ENCODE data around the gene PLEKHA4. TPM values are rescaled to one million over a fixed set of nuclear protein-coding genes. Genes with fewer than 3 reads are reported as not detected.

Gene PLEKHA4
- total RNA-seq, 1 experiment from 2014 or later: 20.7 TPM

DNA sequence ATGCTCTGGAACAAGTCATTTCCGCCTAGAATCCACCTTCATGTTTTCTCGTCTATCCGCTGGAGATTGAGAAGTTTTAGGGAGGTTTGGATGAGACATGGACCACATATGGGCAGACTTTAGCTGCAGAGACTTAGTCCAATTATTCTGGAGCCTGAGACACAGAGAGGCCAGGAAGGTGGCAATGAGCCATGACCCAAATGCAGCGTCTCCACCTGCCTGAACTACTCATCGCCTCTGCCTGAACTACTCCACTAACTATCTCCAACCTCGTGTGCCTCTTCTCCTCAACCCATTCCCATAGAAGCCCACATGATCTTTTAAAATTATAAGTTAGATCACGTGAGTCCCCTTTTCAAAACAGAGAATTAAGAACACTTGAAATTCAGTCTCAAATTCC is 5.6 kb downstream of the PLEKHA4 start:
- intact Hi-C loops (cut with micrococcal nuclease; ENCODE audit: unreplicated experiment): no loop called here
- Histone ChIP-seq H3K4me1 (ENCODE audit: insufficient read depth, low read length, poor library complexity, severe bottlenecking) (peaks cover 10% of the 10 kb centered on the region), H3K27ac (ENCODE audit: low read depth, low read length, poor library complexity, severe bottlenecking) (no peak overlapping the region), H3K27me3 (replicated peaks; ENCODE audit: insufficient read depth, low read depth, low read length, poor library complexity) (no peaks in the 10 kb centered on the region), H3K36me3 (ENCODE audit: insufficient read depth, low read length, poor library complexity, severe bottlenecking) (no peaks in the 10 kb centered on the region), H3K4me3 (ENCODE audit: low read depth, low read length, poor library complexity, severe bottlenecking) (no peak overlapping the region), H3K9me3 (ENCODE audit: low read depth, low read length, poor library complexity, severe bottlenecking) (no peaks in the 10 kb centered on the region)
- ChIA-PET POLR2A (ENCODE audit: low non-redundant PET) (interaction anchor here (0.6 kb wide), 1 partner anchor 28 kb away, joined by 3 read pairs; no protein-coding TSS in a partner anchor), CTCF (interaction anchor here (0.7 kb wide), 1 partner anchor 103 kb away, joined by 3 read pairs; no protein-coding TSS in a partner anchor)
- no TSS peak for BruUV-seq (replicated peaks)
- no peak for DNase-seq (ENCODE audit: low spot score)
- TF ChIP-seq EZH2 (IDR thresholded peaks at IDR 0.05; ENCODE audit: borderline replicate concordance, low read depth, low read length, poor library complexity, severe bottlenecking): no peak
- TF ChIP-seq, protein P1, sequence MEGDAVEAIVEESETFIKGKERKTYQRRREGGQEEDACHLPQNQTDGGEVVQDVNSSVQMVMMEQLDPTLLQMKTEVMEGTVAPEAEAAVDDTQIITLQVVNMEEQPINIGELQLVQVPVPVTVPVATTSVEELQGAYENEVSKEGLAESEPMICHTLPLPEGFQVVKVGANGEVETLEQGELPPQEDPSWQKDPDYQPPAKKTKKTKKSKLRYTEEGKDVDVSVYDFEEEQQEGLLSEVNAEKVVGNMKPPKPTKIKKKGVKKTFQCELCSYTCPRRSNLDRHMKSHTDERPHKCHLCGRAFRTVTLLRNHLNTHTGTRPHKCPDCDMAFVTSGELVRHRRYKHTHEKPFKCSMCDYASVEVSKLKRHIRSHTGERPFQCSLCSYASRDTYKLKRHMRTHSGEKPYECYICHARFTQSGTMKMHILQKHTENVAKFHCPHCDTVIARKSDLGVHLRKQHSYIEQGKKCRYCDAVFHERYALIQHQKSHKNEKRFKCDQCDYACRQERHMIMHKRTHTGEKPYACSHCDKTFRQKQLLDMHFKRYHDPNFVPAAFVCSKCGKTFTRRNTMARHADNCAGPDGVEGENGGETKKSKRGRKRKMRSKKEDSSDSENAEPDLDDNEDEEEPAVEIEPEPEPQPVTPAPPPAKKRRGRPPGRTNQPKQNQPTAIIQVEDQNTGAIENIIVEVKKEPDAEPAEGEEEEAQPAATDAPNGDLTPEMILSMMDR (conservative IDR thresholded peaks at IDR 0.05; ENCODE audit: low read depth, low read length): no peak

DNA sequence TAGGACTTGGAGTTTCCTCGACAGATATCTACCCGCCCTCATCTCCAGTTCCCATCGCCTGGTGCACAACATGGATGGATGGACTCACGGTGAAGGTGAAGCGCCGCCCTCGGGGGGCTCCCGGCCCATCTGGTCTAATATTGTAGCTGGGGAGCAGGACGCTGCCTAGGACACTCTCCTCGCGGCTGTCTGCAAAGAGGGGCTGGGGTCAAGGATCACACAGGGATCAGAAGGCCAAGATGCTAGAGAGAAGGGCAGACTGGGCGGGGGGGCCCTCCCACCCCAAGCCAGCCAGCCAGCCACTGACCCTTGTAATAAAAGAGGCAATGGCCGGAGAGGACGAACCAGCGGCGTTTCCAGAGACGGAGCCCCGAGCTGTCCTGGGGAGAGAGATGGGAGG is 7.1 kb downstream of the PLEKHA4 start:
- no peaks in the 10 kb centered on the region for H3K4me1 ChIP-seq (ENCODE audit: insufficient read depth, low read length, poor library complexity, severe bottlenecking)
- no peak for TF ChIP-seq EZH2 (IDR thresholded peaks at IDR 0.05; ENCODE audit: borderline replicate concordance, low read depth, low read length, poor library complexity, severe bottlenecking)
- TF ChIP-seq, protein P1 (conservative IDR thresholded peaks at IDR 0.05; ENCODE audit: low read depth, low read length): no peak
- H3K9me3 ChIP-seq (ENCODE audit: low read depth, low read length, poor library complexity, severe bottlenecking): no peaks in the 10 kb centered on the region
- intact Hi-C loops (cut with micrococcal nuclease; ENCODE audit: unreplicated experiment): no loop called here
- H3K27ac ChIP-seq (ENCODE audit: low read depth, low read length, poor library complexity, severe bottlenecking): no peak overlapping the region
- CTCF ChIA-PET: no interaction called here
- H3K4me3 ChIP-seq (ENCODE audit: low read depth, low read length, poor library complexity, severe bottlenecking): no peak overlapping the region
- H3K36me3 ChIP-seq (ENCODE audit: insufficient read depth, low read length, poor library complexity, severe bottlenecking): no peaks in the 10 kb centered on the region
- no TSS peak for BruUV-seq (replicated peaks)
- no peak for DNase-seq (ENCODE audit: low spot score)
- H3K27me3 ChIP-seq (replicated peaks; ENCODE audit: insufficient read depth, low read depth, low read length, poor library complexity): no peaks in the 10 kb centered on the region
- POLR2A ChIA-PET (ENCODE audit: low non-redundant PET): no interaction called here

DNA sequence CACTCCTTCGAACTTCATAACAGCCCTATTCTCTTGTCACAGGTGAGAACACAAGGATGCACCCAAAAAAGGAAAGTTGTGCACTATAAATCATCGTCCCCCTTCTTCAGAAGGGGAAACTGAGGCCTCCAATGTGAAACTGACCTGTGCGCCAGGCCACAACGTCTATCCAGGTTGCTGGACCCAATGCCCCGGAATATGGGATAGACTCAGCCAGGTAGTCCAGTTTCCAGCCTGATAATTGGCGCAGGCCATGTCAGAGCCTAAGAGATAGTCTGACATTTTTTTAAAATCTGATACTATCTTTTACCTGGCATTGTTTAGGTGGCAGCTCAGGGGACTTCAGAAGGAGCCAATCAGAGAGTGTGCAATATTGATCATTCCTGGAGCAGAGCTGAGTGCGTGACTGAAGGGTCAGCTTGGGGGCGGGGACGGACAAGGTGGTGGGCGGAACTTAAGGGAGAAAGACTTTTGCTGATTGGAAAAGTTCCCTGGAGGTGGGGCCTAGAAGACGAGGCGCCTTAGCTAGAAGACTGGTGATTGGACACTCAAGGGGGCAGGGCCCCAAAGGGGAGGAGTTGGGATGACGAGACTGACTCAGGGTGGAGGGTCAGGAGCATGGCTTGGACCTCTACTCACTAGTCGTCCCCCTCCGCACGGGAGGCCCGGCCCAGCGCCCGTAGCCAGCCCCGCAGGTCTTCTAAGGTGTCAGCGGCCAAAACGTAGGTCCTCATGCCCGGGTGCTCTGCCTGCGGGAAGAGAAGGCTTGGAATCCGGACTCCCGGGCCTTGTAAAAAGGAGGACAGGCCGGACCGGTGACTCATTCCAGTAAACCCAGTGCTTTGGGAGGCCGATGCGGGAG is 8.5 kb downstream of the PLEKHA4 start:
- no peak overlapping the region for H3K4me3 ChIP-seq (ENCODE audit: low read depth, low read length, poor library complexity, severe bottlenecking)
- no peak overlapping the region for H3K27ac ChIP-seq (ENCODE audit: low read depth, low read length, poor library complexity, severe bottlenecking)
- DNase-seq (ENCODE audit: low spot score): no peak
- ChIA-PET POLR2A (ENCODE audit: low non-redundant PET) (no interaction called here), CTCF (no interaction called here)
- no peak for TF ChIP-seq EZH2 (IDR thresholded peaks at IDR 0.05; ENCODE audit: borderline replicate concordance, low read depth, low read length, poor library complexity, severe bottlenecking)
- TF ChIP-seq, protein P1 (conservative IDR thresholded peaks at IDR 0.05; ENCODE audit: low read depth, low read length): no peak
- BruUV-seq (replicated peaks): no TSS peak
- no peaks in the 10 kb centered on the region for H3K9me3 ChIP-seq (ENCODE audit: low read depth, low read length, poor library complexity, severe bottlenecking)
- no peaks in the 10 kb centered on the region for H3K4me1 ChIP-seq (ENCODE audit: insufficient read depth, low read length, poor library complexity, severe bottlenecking)
- H3K36me3 ChIP-seq (ENCODE audit: insufficient read depth, low read length, poor library complexity, severe bottlenecking): no peaks in the 10 kb centered on the region
- H3K27me3 ChIP-seq (replicated peaks; ENCODE audit: insufficient read depth, low read depth, low read length, poor library complexity): no peaks in the 10 kb centered on the region
- intact Hi-C loops (cut with micrococcal nuclease; ENCODE audit: unreplicated experiment): no loop called here
